MM.1S (cell line): ENCODE data around the gene SREBF2.

Experiments used
- DNase-seq: peaks from one replicate; pipeline ENCODE4 v3.0.0-alpha.2; 2015
- H2AFZ ChIP-seq: fragments of 300-600 bp; sonication (generic); 2 replicates; pipeline ENCODE4 v1.6.0; 2016; ENCODE audit warnings: antibody characterized with exemption, low read length
- H3F3A ChIP-seq: fragments of 300-600 bp; sonication (generic); 2 replicates; pipeline ENCODE4 v1.6.1; 2016; ENCODE audit warnings: mild to moderate bottlenecking, antibody characterized with exemption, low read length, moderate library complexity, mixed read lengths; ENCODE audit not compliant: insufficient read depth
- H3K27ac ChIP-seq: fragments of 300-600 bp; sonication (generic); 2 replicates; pipeline ENCODE4 v1.5.1; 2016; ENCODE audit warnings: mild to moderate bottlenecking, low read length
- H3K27me3 ChIP-seq: fragments of 300-600 bp; sonication (generic); replicated peaks from 2 replicates; pipeline ENCODE4 v1.6.0; 2016; ENCODE audit warnings: low read length; ENCODE audit not compliant: insufficient read depth
- H3K36me3 ChIP-seq: fragments of 300-600 bp; sonication (generic); replicated peaks from 2 replicates; pipeline ENCODE4 v1.6.1; 2016; ENCODE audit warnings: mild to moderate bottlenecking, low read length, mixed read lengths; ENCODE audit not compliant: insufficient read depth
- H3K4me1 ChIP-seq: fragments of 300-600 bp; sonication (generic); 2 replicates; pipeline ENCODE4 v1.6.1; 2016; ENCODE audit warnings: low read length, mixed read lengths
- H3K4me2 ChIP-seq: fragments of 300-600 bp; sonication (generic); 2 replicates; pipeline ENCODE4 v1.6.0; 2016; ENCODE audit warnings: low read depth, low read length
- H3K4me3 ChIP-seq: fragments of 300-600 bp; sonication (generic); 2 replicates; pipeline ENCODE4 v1.5.1; 2016; ENCODE audit warnings: low read length, mixed read lengths
- H3K79me2 ChIP-seq: fragments of 300-600 bp; sonication (generic); 2 replicates; pipeline ENCODE4 v1.6.1; 2016; ENCODE audit warnings: mixed run types, low read length, mixed read lengths
- H3K9ac ChIP-seq: fragments of 300-600 bp; sonication (generic); 2 replicates; pipeline ENCODE4 v1.6.1; 2016; ENCODE audit warnings: low read length, mixed read lengths
- H3K9me2 ChIP-seq: fragments of 300-600 bp; sonication (generic); replicated peaks from 2 replicates; pipeline ENCODE4 v1.6.1; 2016; ENCODE audit warnings: mild to moderate bottlenecking, low read length, mixed read lengths; ENCODE audit not compliant: insufficient read depth
- H3K9me3 ChIP-seq: fragments of 300-600 bp; sonication (generic); replicated peaks from 2 replicates; pipeline ENCODE4 v1.6.1; 2016; ENCODE audit warnings: mild to moderate bottlenecking, low read length, mixed read lengths; ENCODE audit not compliant: insufficient read depth
- H4K20me1 ChIP-seq: fragments of 300-600 bp; sonication (generic); 2 replicates; pipeline ENCODE4 v1.6.1; 2016; ENCODE audit warnings: mild to moderate bottlenecking, low read length, moderate library complexity, mixed read lengths; ENCODE audit not compliant: insufficient read depth
- EZH2 ChIP-seq: fragments of 300-600 bp; sonication (generic); optimal IDR thresholded peaks from 2 replicates; pipeline ENCODE3; 2017; ENCODE audit warnings: low read depth, mild to moderate bottlenecking, antibody characterized with exemption, low read length, mixed read lengths
- EZH2phosphoT487 ChIP-seq: fragments of 300-600 bp; sonication (generic); IDR thresholded peaks from 2 replicates; pipeline ENCODE4 v1.6.1; 2018; ENCODE audit warnings: antibody characterized with exemption, low read length
- TF ChIP-seq, protein P1 (sequence below): fragments of 300-600 bp; sonication (generic); IDR thresholded peaks from 2 replicates; pipeline ENCODE4 v1.5.1; 2016; ENCODE audit warnings: antibody characterized with exemption, low read length, mixed read lengths

SREBF2 gene

DNA sequence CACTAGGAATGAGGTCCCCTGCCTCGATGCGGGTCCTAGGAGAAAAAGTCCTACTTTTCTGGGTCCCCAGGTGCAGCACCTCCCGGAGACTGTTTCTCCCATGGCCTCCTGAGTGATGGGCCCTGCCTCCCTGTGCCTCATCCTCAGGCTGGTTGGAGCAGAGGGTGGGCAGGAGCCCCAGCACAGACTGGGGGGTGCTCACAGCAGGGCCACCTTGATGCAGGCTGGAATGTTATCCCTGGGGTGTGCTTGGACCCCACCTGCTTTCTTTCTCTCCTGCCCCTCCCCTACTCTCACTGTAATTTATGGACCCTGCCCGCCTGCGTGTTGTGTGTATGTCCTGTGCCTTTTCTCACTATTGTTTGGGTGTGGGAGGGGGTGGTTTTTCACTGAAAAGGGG is 73.9 kb downstream of the SREBF2 start:
- no peak overlapping the region for H3K27ac ChIP-seq
- no peak overlapping the region for H3K9ac ChIP-seq
- no peaks in the 10 kb centered on the region for H3K79me2 ChIP-seq

DNA sequence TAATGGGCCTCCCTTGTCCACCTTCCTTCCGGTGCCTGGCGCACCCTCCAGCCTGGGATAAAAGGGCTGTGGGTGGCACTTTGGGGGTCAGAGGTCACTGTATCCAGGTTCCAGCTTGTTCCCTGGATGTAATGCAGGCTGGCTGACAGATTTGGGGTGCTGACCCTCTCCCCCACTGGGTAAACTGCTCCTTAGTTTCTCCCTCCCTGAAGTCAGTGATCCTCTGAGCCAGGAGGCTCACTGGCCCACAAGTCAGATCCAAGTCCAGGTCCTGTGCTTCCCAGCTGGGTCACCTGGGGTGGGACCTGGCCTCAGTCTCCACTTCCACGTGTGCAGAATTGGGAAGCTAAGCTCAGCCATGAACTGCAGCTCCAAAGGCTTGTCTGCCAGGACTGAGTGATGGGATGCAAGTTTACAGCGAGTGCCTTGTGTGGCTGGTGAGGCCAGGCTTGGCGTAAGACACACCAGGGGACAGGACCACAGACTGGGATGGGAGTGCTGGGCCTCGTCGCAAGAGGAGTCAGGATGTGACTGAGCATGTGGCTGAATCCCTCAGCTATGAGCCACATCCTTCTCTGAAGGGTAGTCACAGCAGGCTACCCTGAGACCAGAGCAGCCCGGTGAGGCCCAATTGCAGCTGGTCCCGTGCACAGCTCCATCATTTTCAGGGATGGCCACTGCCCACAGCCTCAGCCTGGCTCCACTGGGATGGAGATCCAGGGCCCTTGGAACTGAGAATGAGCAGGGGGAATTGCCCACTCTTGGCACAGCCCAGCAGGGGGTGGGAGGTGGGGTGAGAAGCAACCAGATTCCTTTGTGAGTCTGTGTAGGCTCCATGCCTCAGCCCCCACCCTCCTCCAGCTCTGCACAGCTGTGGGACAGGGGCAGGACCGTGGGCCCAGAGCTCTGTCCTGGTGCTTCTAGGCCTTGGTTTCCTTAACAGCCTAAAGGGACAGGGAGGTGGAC is 74.8 kb downstream of the SREBF2 start:
- no peaks in the 10 kb centered on the region; the same call in 1 of the 2 replicates for H3K36me3 ChIP-seq
- peaks cover 21% of the 10 kb centered on the region for H3K4me1 ChIP-seq
- H3F3A ChIP-seq: peaks cover 15% of the 10 kb centered on the region
- DNase-seq: no peak
- H2AFZ ChIP-seq: no peak overlapping the region
- no peaks in the 10 kb centered on the region for H3K79me2 ChIP-seq
- H3K27me3 ChIP-seq: peaks cover 27% of the 10 kb centered on the region
- no peaks in the 10 kb centered on the region for H3K9me2 ChIP-seq
- no peak for TF ChIP-seq EZH2phosphoT487
- TF ChIP-seq, protein P1, sequence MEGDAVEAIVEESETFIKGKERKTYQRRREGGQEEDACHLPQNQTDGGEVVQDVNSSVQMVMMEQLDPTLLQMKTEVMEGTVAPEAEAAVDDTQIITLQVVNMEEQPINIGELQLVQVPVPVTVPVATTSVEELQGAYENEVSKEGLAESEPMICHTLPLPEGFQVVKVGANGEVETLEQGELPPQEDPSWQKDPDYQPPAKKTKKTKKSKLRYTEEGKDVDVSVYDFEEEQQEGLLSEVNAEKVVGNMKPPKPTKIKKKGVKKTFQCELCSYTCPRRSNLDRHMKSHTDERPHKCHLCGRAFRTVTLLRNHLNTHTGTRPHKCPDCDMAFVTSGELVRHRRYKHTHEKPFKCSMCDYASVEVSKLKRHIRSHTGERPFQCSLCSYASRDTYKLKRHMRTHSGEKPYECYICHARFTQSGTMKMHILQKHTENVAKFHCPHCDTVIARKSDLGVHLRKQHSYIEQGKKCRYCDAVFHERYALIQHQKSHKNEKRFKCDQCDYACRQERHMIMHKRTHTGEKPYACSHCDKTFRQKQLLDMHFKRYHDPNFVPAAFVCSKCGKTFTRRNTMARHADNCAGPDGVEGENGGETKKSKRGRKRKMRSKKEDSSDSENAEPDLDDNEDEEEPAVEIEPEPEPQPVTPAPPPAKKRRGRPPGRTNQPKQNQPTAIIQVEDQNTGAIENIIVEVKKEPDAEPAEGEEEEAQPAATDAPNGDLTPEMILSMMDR: no peak
- no peak for TF ChIP-seq EZH2
- no peak overlapping the region for H3K4me3 ChIP-seq
- H4K20me1 ChIP-seq: no peaks in the 10 kb centered on the region
- H3K4me2 ChIP-seq: peak overlapping the region; percentile 8; the same call in 1 of the 2 replicates
- no peaks in the 10 kb centered on the region for H3K9me3 ChIP-seq
- no peak overlapping the region for H3K9ac ChIP-seq
- peak overlapping the region; percentile 16; the same call in 1 of the 2 replicates for H3K27ac ChIP-seq

More for the DNA sequence above, 73.9 kb downstream of the SREBF2 start:
- H2AFZ ChIP-seq: no peak overlapping the region
- peaks cover 19% of the 10 kb centered on the region for H3K27me3 ChIP-seq
- H3K9me2 ChIP-seq: no peaks in the 10 kb centered on the region
- H3K4me2 ChIP-seq: no peak overlapping the region
- H4K20me1 ChIP-seq: no peaks in the 10 kb centered on the region
- no peak overlapping the region for H3K4me3 ChIP-seq
- no peaks in the 10 kb centered on the region; the same call in 1 of the 2 replicates for H3K36me3 ChIP-seq
- DNase-seq: no peak
- no peaks in the 10 kb centered on the region for H3K9me3 ChIP-seq
- peaks cover 21% of the 10 kb centered on the region for H3K4me1 ChIP-seq
- no peak for TF ChIP-seq EZH2
- TF ChIP-seq, protein P1: no peak
- TF ChIP-seq EZH2phosphoT487: no peak
- H3F3A ChIP-seq: peaks cover 15% of the 10 kb centered on the region

DNA sequence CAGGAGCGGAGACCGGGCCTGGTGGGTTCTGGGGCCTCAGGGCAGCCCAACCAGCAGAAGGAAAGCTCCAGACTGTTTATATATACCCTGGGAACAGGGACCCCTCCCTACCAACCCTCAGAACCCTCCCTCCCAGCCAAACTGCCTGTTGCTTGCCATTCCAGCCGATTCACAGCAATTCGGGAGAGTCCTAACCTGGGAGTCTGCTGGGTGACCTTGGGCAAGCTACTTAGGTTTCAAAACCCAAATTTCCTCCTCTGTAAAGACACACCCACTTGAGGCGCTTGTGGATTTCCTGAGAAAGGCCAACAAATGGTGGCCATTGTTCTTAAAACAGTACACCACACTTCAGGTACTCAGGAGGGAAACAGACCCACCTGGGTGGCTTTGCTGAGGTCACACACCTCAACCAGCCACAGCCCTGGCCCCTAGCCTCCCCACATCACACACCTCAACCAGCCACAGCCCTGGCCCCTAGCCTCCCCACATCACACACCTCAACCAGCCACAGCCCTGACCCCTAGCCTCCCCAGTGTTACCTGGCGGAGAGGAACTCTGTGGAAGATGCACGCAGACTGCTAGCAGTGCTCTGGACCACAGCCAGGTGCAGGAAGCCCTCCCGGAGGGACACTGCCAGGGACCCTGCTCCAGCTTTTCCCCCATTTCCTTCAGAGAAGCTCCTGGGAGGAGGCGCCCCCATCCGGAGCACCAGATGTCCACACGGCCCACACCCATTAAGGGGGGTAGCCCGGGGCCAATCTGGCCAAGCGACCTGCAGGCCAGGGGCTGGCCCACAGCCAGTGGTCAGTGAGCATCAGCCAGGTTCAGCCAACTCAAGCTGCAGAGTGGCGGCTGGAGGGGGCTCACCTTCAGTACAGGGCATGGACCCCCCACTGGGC is 75.8 kb downstream of the SREBF2 start:
- H3K79me2 ChIP-seq: no peaks in the 10 kb centered on the region
- no peaks in the 10 kb centered on the region for H3K9me3 ChIP-seq
- DNase-seq: peak; percentile 42
- no peak overlapping the region for H3K9ac ChIP-seq
- no peaks in the 10 kb centered on the region for H4K20me1 ChIP-seq
- peaks cover 36% of the 10 kb centered on the region for H3K27me3 ChIP-seq
- H3F3A ChIP-seq: peaks cover 15% of the 10 kb centered on the region
- peaks cover 21% of the 10 kb centered on the region for H3K4me1 ChIP-seq
- no peaks in the 10 kb centered on the region; the same call in 1 of the 2 replicates for H3K36me3 ChIP-seq
- no peak overlapping the region for H2AFZ ChIP-seq
- H3K4me3 ChIP-seq: no peak overlapping the region
- peak overlapping the region; percentile 16; the same call in 1 of the 2 replicates for H3K27ac ChIP-seq
- peak overlapping the region; percentile 8; the same call in 1 of the 2 replicates for H3K4me2 ChIP-seq
- no peaks in the 10 kb centered on the region for H3K9me2 ChIP-seq
- TF ChIP-seq, protein P1: no peak
- TF ChIP-seq EZH2phosphoT487: no peak
- no peak for TF ChIP-seq EZH2
